Muscle of back (tissue), 11 donors: ENCODE measurements around the gene MPC1. TPM values are rescaled to one million over a fixed set of nuclear protein-coding genes. Genes with fewer than 3 reads are reported as not detected.
"Not testable (repeated sequence)": the region's sequence is repeated elsewhere in the genome, so short reads cannot be mapped to it uniquely, and the experiment has no call there.

ENCODE experiments used
- DNase-seq, 3 donors: peaks; one replicate each; pipeline versions ENCODE4 v3.0.0 to v3.0.0-alpha.2; 2013
- polyA plus RNA-seq, 10 donors: library from polyadenylated mRNA; unstranded; fragments of 120-200 nt; gene quantifications; one replicate each; pipeline ENCODE4 v1.2.1, GENCODE V29; 2013; ENCODE audit not compliant: insufficient read length in 10 of 10

Gene MPC1
- polyA plus RNA-seq, 10 donors: 62.7 to 92.1 (median 76.0) TPM

DNA sequence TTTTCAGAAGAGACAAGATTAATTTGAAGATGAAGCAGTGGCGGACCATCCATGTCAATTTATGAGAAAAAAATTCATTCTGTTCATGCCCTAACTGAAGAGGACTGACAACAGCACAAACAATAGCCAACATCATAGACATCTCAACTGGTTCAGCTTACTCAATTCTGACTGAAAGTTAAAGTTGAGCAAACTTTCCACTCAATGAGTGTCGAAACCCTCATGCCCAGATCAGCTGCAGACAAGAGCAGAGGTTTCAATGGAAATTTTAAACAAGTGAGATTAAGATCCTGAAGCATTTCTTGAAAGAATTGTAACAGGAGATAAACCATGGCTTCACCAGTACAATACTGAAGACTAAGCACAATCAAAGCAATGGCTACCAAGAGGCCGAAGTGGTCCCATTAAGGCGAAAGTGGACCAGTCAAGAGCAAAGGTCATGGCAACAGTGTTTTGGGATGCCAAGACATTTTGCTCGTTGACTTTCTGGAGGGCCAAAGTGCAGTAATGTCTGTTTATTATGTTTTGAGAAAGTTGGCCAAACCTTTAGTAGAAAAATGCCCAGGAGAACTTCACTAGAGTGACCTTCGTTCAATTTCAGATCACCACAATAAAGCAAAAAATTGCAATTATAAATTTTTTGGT is 34.3 kb downstream of the MPC1 start:
- no peak for DNase-seq

DNA sequence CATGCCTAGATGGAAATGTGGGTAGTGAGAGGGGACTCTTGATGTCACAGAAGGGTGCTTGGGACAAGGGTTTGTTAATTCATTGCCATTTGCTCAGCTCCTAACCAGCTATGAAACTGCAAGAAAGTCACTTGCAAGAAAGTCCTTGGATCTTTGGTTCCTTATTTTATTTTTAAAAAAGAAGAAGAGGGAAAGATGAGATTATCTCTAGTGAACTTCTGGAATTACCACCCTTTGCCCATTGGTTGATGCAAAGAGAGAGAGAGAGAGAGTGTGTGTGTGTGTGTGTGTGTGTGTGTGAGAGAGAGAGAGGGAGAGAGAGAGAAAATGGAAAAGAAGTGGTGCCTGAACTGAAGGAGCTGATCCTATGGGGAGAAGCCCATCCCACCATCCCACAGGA is 35.8 kb downstream of the MPC1 start:
- DNase-seq: no peak

DNA sequence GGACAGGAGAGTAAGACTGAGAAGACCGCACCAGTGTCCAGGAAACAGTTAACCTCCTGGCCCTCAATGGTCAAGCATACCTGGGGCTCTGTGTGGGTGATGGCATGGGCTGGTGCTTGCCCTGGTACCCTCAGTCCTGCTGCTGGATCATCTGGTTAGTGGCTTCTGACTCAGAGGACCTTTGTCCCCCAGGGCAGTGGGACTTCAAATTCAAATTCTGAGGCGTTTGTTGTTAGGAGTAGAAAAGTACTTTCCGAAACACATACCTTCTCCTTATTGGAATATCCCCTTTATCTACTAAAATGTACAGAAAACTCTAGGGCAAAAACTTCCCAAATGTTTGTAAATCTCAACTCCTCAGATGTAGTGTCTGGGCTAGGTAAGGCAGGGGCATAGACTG is 36.3 kb downstream of the MPC1 start:
- no peak for DNase-seq

DNA sequence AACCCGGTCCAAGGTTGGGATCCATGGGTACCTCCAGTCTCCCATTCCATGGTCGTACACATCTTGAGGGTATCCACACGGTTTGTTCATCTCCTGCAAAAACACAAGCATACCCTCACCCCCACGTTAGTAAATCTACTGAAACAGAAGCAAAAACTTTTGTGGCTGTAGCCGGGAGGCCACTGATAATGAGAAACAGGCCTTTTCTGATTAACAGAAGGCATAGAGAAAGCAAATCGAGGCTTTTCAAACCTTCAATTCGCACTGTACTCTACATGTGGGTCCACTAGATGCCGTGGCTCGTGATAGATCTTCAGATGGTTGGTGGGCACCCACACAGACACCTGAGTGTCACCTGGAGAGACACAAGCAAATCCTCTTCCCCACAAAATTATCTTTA is 37.1 kb downstream of the MPC1 start:
- DNase-seq: not testable (repeated sequence)

DNA sequence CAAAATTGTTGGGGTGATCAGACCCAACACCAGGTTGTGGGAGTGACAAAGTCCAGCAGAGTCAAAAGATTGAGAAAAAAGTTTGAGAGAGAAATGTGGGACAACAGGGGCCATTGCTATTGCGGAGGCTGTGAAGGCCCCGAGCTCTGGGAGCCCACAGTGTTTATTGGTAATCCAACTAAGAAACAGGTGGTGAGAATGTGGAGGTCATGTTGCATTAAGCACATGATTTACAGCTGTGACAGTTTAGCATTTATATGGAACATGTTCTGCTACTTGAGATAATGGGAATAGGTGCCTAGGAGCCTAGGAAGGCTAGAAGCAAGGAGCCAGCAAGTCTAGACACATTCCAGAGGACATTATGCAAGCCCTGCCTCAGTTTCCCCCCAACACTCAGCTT is 37.8 kb downstream of the MPC1 start:
- not testable (repeated sequence) for DNase-seq

DNA sequence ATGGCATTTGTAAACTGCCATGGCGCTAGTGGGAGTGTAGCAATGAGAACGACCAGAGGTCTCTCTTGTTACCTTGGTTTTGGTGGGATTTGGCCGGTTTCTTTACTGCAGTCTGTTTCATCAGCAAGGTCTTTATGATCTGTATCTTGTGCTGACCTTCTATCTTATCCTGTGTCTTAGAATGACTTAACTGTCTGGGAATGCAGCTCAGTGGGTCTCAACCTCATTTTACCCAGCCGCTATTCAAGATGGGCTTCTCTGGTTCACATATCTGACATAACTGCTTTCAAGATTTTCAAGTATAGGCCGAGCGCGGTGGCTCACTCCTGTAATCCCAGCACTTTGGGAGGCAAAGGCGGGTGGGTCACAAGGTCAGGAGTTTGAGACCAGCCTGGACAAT is 38.5 kb downstream of the MPC1 start:
- DNase-seq: no peak

DNA sequence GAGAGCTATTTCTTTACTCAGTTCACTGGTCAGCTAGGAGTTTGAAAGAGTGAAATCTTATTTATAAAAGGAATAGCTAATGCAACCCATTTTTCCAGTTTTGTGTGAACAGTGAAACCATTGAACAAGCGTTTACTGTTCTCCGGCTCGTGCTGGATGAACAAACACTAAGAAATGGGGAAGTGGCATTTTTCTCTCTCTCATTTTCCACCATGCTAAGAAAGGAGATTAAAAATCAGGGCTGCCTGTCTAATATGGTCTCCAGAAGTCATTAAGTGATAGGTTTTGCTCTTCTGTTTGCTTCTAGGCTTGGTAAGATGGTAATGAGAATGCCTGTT is 39.6 kb downstream of the MPC1 start:
- DNase-seq: no peak

DNA sequence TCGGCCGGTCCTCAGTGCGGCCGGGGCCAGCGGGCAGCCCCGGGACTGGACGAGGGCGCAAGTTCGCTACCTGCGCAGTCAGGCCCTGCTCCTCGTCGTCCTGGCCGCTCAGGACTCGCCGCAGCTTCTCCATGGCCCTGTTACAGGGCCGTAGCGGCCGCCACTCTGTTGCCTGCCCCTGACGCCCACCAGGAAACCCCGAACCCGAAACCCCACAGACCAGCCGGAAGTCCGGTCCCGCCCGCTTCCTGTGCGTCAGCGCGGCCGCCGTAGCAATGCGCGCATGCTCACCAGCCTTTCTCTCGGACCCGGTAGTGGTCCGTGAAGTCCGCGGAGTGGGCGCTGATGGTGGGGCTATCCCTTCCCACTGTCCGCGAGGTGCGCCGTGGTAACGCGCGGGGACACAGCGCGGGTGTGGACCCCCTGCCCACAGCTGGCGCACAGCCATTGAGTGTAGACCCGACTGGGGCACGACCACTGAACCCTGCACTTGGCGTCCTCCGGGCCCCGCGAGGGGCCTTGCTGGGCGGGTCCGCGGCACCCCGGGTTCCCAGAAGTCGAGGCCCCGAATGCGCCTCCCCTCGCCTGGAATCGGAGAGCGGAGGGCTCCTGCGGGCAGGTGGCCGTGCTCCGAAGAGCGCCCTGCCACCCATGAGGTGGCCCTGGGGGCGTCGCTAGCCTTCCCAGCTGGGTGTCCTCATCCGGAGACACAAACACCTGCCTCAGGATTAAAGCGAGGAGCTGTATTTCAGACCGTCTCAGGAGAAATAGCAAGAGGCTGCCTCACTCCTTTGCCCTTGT is 40.2 kb downstream of the MPC1 start, which contains the start of gene SFT2D1:
Gene SFT2D1, minus strand, starts transcription at position 197 of the 801 bp plus-strand sequence. Its CDS starts 64 bp downstream, at position 133.
- peak; percentile 78 to 96 (median 90) for DNase-seq

DNA sequence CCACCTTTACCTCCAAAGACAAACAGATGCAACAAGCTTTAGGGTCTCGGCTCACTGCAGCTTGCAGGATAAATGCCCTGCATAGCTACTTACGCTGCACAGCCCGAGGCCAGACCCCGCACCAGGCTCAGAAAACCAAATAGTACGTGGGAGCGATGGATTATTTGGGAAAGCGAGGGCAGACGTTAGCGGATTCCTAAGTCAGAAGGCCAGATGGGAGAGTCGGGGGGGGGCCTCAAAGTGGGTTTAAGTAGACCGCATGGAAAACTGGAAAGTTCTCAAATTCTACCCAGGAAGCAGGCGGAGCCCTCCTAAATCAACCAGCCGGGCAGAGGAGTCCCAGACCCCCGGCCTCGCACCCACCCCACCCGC is 40.8 kb downstream of the MPC1 start:
- DNase-seq: no peak

DNA sequence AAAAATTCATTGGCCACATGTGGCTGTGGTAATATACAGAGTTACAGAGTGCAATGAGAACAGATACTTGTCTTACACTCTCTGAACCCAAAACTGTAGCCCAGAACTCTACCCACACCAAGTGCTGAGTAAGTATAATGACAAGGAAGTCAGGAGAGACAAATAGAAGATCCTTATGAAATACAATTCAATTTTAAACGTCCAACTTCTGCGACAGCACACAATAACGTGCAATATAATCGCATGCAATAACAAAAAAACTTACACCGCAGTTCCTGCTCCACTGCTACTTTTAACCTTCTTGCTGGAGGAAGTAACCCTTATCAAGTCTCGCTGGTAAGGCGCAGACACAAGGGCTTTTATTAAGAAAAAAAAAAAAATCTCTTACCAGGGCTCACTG is 41.3 kb downstream of the MPC1 start:
- DNase-seq: peak in 1 of 3 donors; percentile 13

DNA sequence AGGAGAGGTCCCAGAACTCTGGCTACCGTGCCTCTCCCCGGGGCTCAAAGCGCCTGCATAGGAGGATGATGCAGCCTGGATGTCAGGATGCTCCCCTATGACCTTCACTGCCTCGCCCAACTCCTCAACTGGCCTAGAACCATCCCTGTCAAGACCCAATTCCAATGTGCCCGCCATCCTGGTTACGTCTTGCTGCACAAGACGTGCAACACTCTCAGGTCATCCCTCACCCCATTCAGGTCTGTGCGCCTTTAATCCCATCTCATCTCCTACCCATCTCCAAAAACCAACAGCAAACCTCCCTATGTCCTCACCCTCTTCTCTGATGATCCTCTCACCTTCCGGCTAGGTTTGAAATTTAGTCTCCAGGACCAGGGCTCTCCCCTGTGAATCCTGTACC is 43.9 kb downstream of the MPC1 start:
- no peak for DNase-seq

DNA sequence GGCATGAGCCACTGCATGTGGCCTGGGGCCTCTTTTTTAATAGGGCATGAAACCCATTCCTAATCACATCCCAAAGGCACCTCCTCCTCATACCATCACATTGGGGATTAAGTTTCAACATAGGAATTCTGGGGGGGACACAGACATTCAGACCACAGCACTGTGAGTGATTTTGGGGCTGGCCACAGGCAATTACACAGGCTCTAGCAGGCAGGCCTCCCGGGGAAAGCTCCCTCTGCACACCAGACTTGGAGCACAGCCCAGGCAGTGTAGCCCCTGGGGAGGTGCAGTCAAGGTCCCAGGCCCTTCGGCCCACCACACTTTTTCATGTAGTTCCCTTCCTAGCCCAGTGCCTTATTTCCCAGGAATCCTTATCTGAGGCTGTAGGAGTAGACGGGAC is 45.9 kb downstream of the MPC1 start:
- no peak for DNase-seq

DNA sequence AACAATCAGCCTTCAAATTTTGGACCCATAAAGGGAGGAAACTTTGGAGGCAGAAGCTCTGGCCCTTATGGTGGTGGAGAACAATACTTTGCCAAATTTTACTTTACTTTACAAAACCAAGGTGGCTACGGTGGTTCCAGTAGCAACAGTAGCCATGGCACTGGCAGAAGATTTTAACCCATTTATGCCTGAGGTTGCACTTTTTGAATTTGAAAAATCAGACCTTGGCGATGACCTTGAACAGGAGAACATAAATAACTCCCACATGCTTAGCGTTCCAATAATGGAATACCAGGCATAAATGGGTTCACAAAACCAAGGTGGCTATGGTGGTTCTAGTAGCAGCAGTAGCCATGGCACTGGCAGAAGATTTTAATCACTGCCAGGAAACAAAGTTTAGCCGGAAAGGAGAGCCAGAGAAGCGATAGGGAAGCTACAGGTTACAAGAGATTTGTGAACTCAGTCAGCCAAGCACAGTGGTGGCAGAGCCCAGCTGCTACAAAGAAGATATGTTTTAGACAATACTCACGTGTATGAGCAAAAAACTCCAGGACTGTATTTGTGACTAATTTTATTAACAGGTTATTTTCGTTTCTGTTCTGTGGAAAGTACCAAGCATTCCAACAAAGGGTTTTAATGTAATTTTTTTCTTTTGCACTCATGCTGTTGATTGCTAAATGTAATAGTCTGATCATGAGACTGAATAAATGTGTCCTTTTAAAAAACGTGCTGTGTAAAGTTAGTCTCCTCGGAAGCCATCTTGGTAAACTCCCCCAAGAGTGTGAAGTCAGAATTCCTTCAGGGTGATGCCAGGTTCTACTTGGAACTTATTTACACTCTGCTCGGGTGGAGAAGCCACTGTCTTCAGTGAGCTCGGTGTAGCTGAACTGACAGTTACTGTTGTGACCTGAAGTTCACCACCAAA is 47.1 kb downstream of the MPC1 start:
- no peak for DNase-seq

DNA sequence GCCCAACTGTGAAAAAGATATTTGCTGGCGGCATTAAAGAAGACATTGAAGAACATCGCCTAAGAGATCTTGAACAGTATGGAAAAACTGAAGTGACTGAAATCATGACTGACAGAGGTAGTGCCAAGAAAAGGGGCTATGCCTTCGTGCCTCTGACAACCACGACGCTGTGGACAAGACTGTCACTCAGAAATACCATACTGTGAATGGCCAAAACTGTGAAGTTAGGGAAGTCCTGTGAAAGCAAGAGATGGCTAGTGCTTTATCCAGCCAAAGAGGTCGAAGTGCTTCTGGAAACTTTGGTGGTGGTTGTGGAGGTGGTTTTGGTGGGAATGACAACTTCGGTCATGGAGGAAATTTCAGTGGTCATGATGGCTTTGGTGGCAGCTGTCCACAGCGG is 47.9 kb downstream of the MPC1 start:
- no peak for DNase-seq

DNA sequence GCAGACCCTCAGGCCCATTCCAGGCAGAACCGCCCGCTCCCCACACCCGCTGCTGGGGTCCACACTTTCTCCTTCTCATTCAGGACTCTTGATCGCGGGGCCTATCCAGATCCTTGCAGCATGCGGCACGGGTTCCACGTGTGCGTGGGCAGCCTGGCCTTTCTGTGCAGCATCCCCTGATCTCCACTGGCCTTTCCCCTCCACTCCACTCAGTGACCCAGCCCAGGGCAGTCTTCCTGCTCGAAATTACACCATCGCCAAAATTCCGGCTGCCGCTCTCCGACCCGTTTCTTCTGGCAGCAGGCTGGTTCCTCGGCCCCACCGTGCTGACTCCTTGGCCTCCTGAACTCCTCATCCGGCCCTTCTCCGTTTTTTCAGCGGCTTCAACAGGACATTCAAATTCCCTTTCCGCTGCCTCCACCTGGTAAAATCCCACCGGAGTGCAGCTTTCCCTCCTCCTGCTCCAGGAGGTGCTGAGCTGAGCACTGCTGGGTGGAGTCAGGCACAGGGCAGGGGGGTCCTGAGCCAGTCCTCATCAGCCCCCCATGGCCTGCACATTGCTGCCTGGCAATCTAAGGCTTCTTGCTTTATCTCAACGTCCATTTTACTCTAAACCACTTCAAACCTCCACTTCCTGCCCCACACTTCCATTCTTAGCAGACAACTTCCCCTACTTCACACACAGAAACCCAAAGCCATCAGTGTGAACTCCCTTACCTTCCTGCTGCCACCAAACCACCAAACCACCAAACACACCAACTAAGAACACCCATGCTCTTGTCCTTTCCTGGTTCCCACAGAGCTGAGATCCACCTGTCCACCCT is 49.4 kb downstream of the MPC1 start:
- no peak for DNase-seq

DNA sequence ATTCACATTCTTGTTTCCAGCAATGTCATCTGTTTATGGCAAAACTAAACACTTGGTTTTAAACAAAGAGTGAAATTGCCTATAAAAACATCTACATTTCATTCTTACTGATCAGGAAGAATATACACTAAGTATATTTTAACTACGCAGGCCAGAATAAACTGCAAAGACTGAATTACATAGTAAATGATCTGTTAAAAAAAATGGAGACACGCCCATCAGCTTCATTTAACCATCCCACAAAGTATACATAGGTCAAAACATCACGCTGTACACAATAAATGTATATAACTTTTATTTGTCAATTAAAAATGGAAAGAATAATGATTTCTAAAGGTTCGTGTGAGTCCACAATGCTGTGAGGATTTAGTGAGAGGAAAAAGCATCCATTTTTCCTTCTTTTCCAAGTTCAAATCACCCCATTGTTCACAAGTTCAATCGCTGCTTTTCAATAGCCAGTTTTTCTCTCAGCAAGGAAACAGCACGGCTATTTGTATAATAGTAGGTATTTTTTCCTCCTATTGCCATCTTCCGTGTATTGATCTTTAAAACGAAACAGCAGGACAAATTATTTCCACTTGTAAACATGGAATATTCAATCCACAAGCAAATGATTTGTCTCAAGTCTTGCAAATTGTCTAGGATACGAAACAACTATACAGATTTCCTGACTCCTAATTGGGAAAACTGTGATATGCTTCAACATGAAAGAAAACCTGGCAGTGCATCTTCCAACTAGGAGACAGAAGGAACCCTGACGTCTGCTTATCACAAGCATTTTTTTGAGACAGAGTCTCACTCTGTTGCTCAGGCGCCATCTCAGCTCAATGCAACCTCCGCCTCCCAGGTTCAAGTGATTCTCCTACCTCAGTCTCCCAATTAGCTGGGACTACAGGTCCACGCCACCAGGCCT is 51.0 kb downstream of the MPC1 start:
- no peak for DNase-seq

DNA sequence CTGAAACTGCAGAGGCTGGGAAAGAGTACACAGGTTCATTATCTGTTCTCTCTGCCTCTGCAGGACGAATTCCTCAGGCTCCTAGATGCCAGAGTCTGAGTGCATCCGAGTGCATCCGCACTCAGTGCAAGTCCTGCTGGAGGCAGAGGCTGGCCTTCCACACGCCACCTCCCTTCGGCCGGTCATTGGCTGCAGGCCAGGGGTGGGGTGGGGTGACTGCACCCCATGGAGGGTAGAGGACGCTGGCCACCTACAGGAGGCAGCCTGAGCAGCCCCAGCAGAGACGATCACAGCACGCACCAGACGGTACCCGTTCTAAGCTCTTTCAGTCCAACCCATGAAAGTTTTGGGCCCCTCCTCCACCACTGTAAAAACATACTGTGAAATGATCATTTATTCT is 52.1 kb downstream of the MPC1 start:
- no peak for DNase-seq

DNA sequence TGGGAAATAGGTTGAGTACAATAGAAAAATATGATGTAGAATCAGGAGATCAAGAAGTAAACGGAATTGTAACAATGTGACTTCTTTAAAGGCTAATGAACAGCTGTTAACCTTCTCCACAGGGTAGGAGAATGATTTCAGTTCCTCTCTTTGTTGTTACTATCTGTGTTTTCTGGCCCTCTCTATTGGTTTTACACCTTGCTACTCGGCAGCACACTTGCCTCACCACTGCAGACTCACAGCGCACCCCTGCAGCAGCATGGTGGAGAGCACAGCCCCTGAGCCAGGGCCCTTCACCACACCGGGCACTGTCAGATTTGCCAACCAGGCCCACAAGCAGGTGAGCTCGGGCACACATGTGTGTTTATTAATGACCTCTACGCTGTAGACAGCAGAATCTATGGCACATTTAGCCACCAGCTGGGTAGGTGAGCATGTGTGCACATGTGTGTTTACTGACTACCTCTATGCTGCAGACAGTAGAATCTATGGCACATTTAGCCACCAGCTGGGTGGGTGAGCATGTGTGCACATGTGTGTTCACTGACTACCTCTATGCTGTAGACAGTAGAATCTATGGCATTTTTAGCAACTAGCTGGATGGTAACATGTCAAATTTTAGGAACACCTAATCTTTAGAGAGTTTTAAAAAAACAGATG is 57.2 kb downstream of the MPC1 start:
- DNase-seq: no peak

DNA sequence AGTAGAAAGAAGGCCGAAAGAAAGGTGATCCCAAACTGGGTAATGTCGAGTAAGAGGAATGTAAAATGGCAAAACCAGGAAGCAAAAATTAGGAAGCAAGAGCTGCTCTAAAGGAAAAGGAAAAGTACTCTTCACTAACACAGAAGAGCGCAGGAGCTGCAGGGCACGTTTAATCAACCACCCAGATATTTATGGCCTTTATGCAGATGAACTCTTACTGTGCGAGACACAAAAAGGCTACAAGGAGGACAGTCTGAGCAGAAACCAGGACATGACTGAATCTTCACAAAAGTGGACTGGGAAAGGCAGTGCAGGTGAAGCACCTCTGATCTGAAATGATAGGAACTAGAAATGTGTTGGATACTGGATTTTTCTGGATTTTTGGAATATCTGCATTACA is 59.3 kb downstream of the MPC1 start:
- DNase-seq: no peak
